H1 (cell line): ENCODE results near the gene ITGA8. TPM values are rescaled to one million over a fixed set of nuclear protein-coding genes. Genes with fewer than 3 reads are reported as not detected.

Experiments used
- CTCF ChIA-PET: fragments of 300-600 bp; sonication (Branson Sonifier 250); formaldehyde crosslinking; loops from one replicate; lab custom pipeline; 2021; ENCODE audit not compliant: partially characterized antibody; lab: Charles Lee
- POLR2A ChIA-PET: fragments of 300-600 bp; sonication (Branson Sonifier 250); formaldehyde crosslinking; loops from one replicate; lab custom pipeline; 2021; ENCODE audit warnings: inconsistent platforms; ENCODE audit not compliant: partially characterized antibody; lab: Charles Lee
- DNase-seq, 2 experiments: peaks; one replicate each; pipeline versions ENCODE4 v3.0.0 to v3.0.0-alpha.2; 2010 to 2022; ENCODE audit warnings: low spot score in 2 of 2, low read depth in 1 of 2, mixed read lengths in 1 of 2
- FAIRE-seq: peaks from 2 replicates; lab custom pipeline; 2011; peaks lifted over from hg19 to GRCh38; lab: Jason Lieb, UNC
- H2AFZ ChIP-seq: 2 replicates; pipeline ENCODE4 v1.8.1; 2012; ENCODE audit warnings: low read length, inconsistent platforms
- H2AK5ac ChIP-seq: 2 replicates; pipeline ENCODE4 v1.6.1; 2013; ENCODE audit warnings: low read depth, low read length
- H2BK120ac ChIP-seq: replicated peaks from 2 replicates; pipeline ENCODE3; 2013; ENCODE audit warnings: low read depth, low read length, inconsistent platforms
- H2BK12ac ChIP-seq: 2 replicates; pipeline ENCODE4 v1.6.1; 2013; ENCODE audit warnings: low read depth, low read length
- H2BK15ac ChIP-seq: 2 replicates; pipeline ENCODE4 v1.6.1; 2013; ENCODE audit warnings: low read length
- H2BK20ac ChIP-seq: 2 replicates; pipeline ENCODE4 v1.6.1; 2013; ENCODE audit warnings: low read length
- H2BK5ac ChIP-seq: 2 replicates; pipeline ENCODE4 v1.6.1; 2013; ENCODE audit warnings: low read depth, low read length
- H3K14ac ChIP-seq: 2 replicates; pipeline ENCODE4 v1.6.1; 2013; ENCODE audit warnings: inconsistent platforms; ENCODE audit not compliant: insufficient read length
- H3K18ac ChIP-seq: 2 replicates; pipeline ENCODE4 v1.6.1; 2013; ENCODE audit warnings: low read length; ENCODE audit errors: extremely low read depth
- H3K23ac ChIP-seq: 2 replicates; pipeline ENCODE4 v1.6.1; 2013; ENCODE audit warnings: inconsistent platforms; ENCODE audit not compliant: insufficient read length
- H3K23me2 ChIP-seq: 2 replicates; pipeline ENCODE4 v1.6.1; 2013; ENCODE audit warnings: low read depth, low read length
- H3K27ac ChIP-seq: 2 replicates; pipeline ENCODE4 v1.6.1; 2011; ENCODE audit warnings: low read depth, low read length, inconsistent platforms
- H3K27me3 ChIP-seq, 4 experiments: replicated peaks in 1 of 4; 1 replicate in 1 of 4; 2 replicates in 3 of 4; pipeline versions ENCODE4 v1.6.1 to v1.8.1; 2011 to 2013; ENCODE audit warnings: low read length in 3 of 4, mild to moderate bottlenecking in 3 of 4, inconsistent platforms in 2 of 4, mixed read lengths in 2 of 4, moderate library complexity in 1 of 4; ENCODE audit not compliant: control insufficient read depth in 3 of 4, insufficient read depth in 3 of 4; ENCODE audit errors: extremely low read depth in 1 of 4
- H3K36me3 ChIP-seq, 4 experiments: 2 replicates each; pipeline versions ENCODE4 v1.6.1 to v1.8.1; 2011 to 2013; ENCODE audit warnings: mild to moderate bottlenecking in 4 of 4, low read length in 3 of 4, moderate library complexity in 2 of 4, control low read depth in 1 of 4, inconsistent platforms in 1 of 4; ENCODE audit not compliant: insufficient read depth in 4 of 4, control insufficient read depth in 2 of 4
- H3K4ac ChIP-seq: replicated peaks from 2 replicates; pipeline ENCODE3; 2013; ENCODE audit warnings: low read length, low read depth, mixed read lengths, inconsistent platforms; ENCODE audit not compliant: insufficient read length
- H3K4me1 ChIP-seq, 4 experiments: replicated peaks in 1 of 4; 1 replicate in 1 of 4; 2 replicates in 3 of 4; pipeline versions ENCODE4 v1.6.1 to v1.8.1; 2011 to 2013; ENCODE audit warnings: low read length in 3 of 4, inconsistent platforms in 2 of 4, mixed read lengths in 1 of 4; ENCODE audit not compliant: insufficient read depth in 4 of 4, control insufficient read depth in 3 of 4
- H3K4me2 ChIP-seq, 2 experiments: 2 replicates each; pipeline versions ENCODE4 v1.6.1 to v1.8.1; 2011 to 2013; ENCODE audit warnings: low read depth in 2 of 2, low read length in 2 of 2, control low read depth in 1 of 2, inconsistent platforms in 1 of 2, mild to moderate bottlenecking in 1 of 2; ENCODE audit not compliant: insufficient read depth in 1 of 2
- H3K4me3 ChIP-seq, 4 experiments: fragments of 200-600, 300-600 bp in 1 of 4; sonication (generic), shearing (Covaris generic), sonication (Bioruptor Twin) in 1 of 4; 2 replicates each; pipeline versions ENCODE4 v1.5.1 to v1.8.1; 2011 to 2016; ENCODE audit warnings: low read length in 4 of 4, low read depth in 3 of 4, control low read depth in 2 of 4, inconsistent platforms in 2 of 4, mild to moderate bottlenecking in 2 of 4, mixed read lengths in 1 of 4, moderate library complexity in 1 of 4; ENCODE audit not compliant: insufficient read depth in 2 of 4; ENCODE audit errors: extremely low read depth in 1 of 4
- H3K56ac ChIP-seq: replicated peaks from 2 replicates; pipeline ENCODE3; 2013; ENCODE audit warnings: low read depth, mild to moderate bottlenecking, mixed read lengths, low read length, inconsistent platforms; ENCODE audit not compliant: insufficient read length
- H3K79me1 ChIP-seq: 2 replicates; pipeline ENCODE4 v1.6.1; 2013; ENCODE audit warnings: low read depth, low read length, control low read depth
- H3K79me2 ChIP-seq, 2 experiments: 2 replicates each; pipeline versions ENCODE4 v1.6.1 to v1.8.1; 2012 to 2013; ENCODE audit warnings: low read length in 2 of 2, mild to moderate bottlenecking in 2 of 2, inconsistent platforms in 1 of 2; ENCODE audit not compliant: insufficient read depth in 2 of 2, control insufficient read depth in 1 of 2
- H3K9ac ChIP-seq, 4 experiments: replicated peaks in 1 of 4; 1 replicate in 1 of 4; 2 replicates in 3 of 4; pipeline versions ENCODE4 v1.6.1 to v1.8.1; 2011 to 2013; ENCODE audit warnings: low read depth in 3 of 4, low read length in 3 of 4, control low read depth in 2 of 4, mild to moderate bottlenecking in 2 of 4, moderate library complexity in 2 of 4, inconsistent platforms in 1 of 4; ENCODE audit errors: extremely low read depth in 1 of 4
- H3K9me3 ChIP-seq, 2 experiments: 2 replicates each; pipeline versions ENCODE4 v1.6.1 to v1.8.1; 2012 to 2013; ENCODE audit warnings: mild to moderate bottlenecking in 2 of 2, moderate library complexity in 2 of 2, control low read depth in 1 of 2, inconsistent platforms in 1 of 2, low read depth in 1 of 2, low read length in 1 of 2, mixed read lengths in 1 of 2; ENCODE audit not compliant: insufficient read depth in 2 of 2
- H4K20me1 ChIP-seq, 2 experiments: replicated peaks in 1 of 2; 2 replicates each; pipeline versions ENCODE3 to v1.8.1; 2011 to 2013; ENCODE audit warnings: inconsistent platforms in 2 of 2, low read length in 2 of 2, mild to moderate bottlenecking in 1 of 2; ENCODE audit not compliant: insufficient read depth in 2 of 2, control insufficient read depth in 1 of 2
- H4K5ac ChIP-seq: 2 replicates; pipeline ENCODE4 v1.6.1; 2013; ENCODE audit warnings: low read length, low read depth, mixed read lengths, inconsistent platforms; ENCODE audit not compliant: insufficient read length
- H4K8ac ChIP-seq: 2 replicates; pipeline ENCODE4 v1.8.0; 2013; ENCODE audit warnings: mild to moderate bottlenecking, moderate library complexity, low read length, inconsistent platforms; ENCODE audit not compliant: insufficient read depth; ENCODE audit errors: extremely low read depth
- H4K91ac ChIP-seq: replicated peaks from 2 replicates; pipeline ENCODE3; 2013; ENCODE audit warnings: low read length, mixed read lengths, inconsistent platforms; ENCODE audit not compliant: insufficient read length
- KDM5A ChIP-seq: fragments of 200-600 bp; IDR thresholded peaks from 2 replicates; pipeline ENCODE4 v1.7.1; 2012; ENCODE audit warnings: mild to moderate bottlenecking, low read length, inconsistent platforms, mixed read lengths
- NRF1 ChIP-seq: IDR thresholded peaks from 2 replicates; pipeline ENCODE4 v1.6.1; 2011; ENCODE audit warnings: mild to moderate bottlenecking, low read depth, low read length, improper control_type of control experiment
- TAF7 ChIP-seq: optimal IDR thresholded peaks from 2 replicates; pipeline ENCODE3; 2011; ENCODE audit warnings: low read depth, mild to moderate bottlenecking, inconsistent platforms, low read length, moderate library complexity, borderline replicate concordance
- YY1 ChIP-seq: IDR thresholded peaks from 2 replicates; pipeline ENCODE4 v1.6.1; 2011; ENCODE audit warnings: low read depth, mild to moderate bottlenecking, low read length
- WGBS, 2 experiments: shearing (Covaris generic) in 1 of 2; methylation state at CpG; one replicate each; pipeline versions ENCODE4 v1.1.6 to v1.1.7; 2013 to 2015; ENCODE audit warnings: low lambda C conversion rate in 2 of 2, mixed read lengths in 2 of 2, inconsistent platforms in 1 of 2, low coverage in 1 of 2, missing lambda C conversion rate in 1 of 2; ENCODE audit not compliant: insufficient replicate concordance in 2 of 2, insufficient coverage in 1 of 2, insufficient read length in 1 of 2; ENCODE audit errors: extremely low coverage in 1 of 2, missing lambda C conversion rate in 1 of 2; 5-methylcytosine and 5-hydroxymethylcytosine counted together
- polyA plus RNA-seq, 7 experiments: library from polyadenylated mRNA; depleted of rRNA in 3 of 7; stranded (reverse) in 5 of 7; unstranded in 2 of 7; fragments of >200 nt in 5 of 7; fragments of 200-250 nt in 2 of 7; gene quantifications; 1 replicate in 5 of 7; 2 replicates in 1 of 7; 4 replicates in 1 of 7; pipeline versions ENCODE4 v1.2.1 to v1.2.3, GENCODE V29; 2011 to 2013; ENCODE audit warnings: missing spikeins in 2 of 7, mixed read lengths in 2 of 7
- total RNA-seq: library from RNA; stranded (reverse); fragmentation: NEBNext Ultra II Directional; extraction: Animal tissue kit (Norgen Biotek cat#: 25700); gene quantifications from 2 replicates; pipeline ENCODE4 v1.2.1, GENCODE V29; 2021

ITGA8 gene
- total and polyA plus RNA-seq, 2 of the 8 experiments (the other 6 are each of a cell fraction or from before 2014, with no cell fraction given): not detected

DNA sequence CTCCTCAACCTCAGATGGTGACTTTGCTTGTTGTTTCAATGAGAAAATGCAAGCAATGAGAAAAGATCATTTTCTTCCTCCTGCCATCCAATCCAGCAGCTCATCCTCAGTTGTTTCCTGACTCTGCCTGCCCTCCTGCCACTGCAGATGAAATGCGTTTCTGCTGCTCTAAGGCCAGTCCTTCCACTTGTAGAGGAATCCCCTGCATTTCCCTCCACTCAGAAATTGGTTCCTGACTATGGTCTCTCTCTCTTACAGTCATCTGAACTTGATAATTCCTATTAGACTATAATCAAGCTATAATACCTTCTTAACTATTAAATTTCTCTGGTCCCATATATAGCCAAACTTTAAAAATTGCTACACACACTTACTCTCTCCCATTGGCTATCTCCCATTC is 14.4 kb downstream of the ITGA8 start:
- FAIRE-seq: no peak
- Histone ChIP-seq H2AFZ (no peak overlapping the region), H3K9ac (no peak overlapping the region), H3K4me3 (no peak overlapping the region), H3K4me2 (no peak overlapping the region), H3K9me3 (no peaks in the 10 kb centered on the region), H2AK5ac (no peak overlapping the region), H3K27me3 (no peaks in the 10 kb centered on the region), H2BK5ac (no peak overlapping the region), H3K56ac (no peak overlapping the region), H3K36me3 (0 out of 8 replicates have a peak, but pooled peaks cover 0 to 2% (median 0%) of the 10 kb centered on the region in 4 experiments), H3K4me1 (no peaks in the 10 kb centered on the region), H3K23me2 (no peaks in the 10 kb centered on the region; the same call in 1 of the 2 replicates), H3K4ac (no peak overlapping the region), H2BK12ac (no peak overlapping the region), H3K27ac (no peak overlapping the region), H3K18ac (no peak overlapping the region), H3K79me2 (no peaks in the 10 kb centered on the region), H2BK120ac (no peak overlapping the region), H4K8ac (no peak overlapping the region), H4K91ac (no peak overlapping the region), H4K20me1 (no peaks in the 10 kb centered on the region), H2BK15ac (no peak overlapping the region), H4K5ac (no peak overlapping the region), H3K79me1 (no peaks in the 10 kb centered on the region), H2BK20ac (no peak overlapping the region), H3K23ac (no peak overlapping the region), H3K14ac (no peak overlapping the region)
- WGBS, 2 experiments: 74% methylated on average over 1 of the region's 1 CpG; no CpG with 5 or more reads in 1 of the 2 experiments
- no peak for DNase-seq
- POLR2A ChIA-PET: no interaction called here
- CTCF ChIA-PET: interaction anchor here (2.0 kb wide), 1 partner anchor 15 kb away, joined by 9 read pairs; the partner anchor contains the start of gene ITGA8
- TF ChIP-seq YY1: no peak
- TF ChIP-seq TAF7: no peak
- TF ChIP-seq KDM5A: no peak
- TF ChIP-seq NRF1: no peak
